ENCODE data around the gene PPP1R7.

DNA sequence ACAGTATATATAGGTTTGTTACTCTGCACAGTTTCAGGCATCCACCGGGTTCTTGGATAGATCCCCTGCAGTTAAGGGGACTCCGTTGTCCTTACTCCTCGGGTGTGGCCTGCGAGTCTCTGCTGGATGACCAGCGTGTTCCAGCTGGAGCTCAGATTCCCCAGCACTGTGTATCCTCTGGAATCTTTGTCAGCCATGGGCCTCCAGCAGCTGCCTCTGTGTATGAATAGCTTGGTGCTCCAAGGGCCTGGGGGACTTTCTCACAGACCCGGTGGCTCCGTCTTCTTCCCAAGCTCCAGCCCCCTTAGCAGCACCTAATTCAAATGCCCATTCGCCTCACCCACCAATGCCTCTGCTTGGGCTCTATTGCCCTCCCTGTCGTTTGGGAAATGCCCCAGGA is 44.5 kb downstream of the PPP1R7 start:
- TF ChIP-seq, protein P1, sequence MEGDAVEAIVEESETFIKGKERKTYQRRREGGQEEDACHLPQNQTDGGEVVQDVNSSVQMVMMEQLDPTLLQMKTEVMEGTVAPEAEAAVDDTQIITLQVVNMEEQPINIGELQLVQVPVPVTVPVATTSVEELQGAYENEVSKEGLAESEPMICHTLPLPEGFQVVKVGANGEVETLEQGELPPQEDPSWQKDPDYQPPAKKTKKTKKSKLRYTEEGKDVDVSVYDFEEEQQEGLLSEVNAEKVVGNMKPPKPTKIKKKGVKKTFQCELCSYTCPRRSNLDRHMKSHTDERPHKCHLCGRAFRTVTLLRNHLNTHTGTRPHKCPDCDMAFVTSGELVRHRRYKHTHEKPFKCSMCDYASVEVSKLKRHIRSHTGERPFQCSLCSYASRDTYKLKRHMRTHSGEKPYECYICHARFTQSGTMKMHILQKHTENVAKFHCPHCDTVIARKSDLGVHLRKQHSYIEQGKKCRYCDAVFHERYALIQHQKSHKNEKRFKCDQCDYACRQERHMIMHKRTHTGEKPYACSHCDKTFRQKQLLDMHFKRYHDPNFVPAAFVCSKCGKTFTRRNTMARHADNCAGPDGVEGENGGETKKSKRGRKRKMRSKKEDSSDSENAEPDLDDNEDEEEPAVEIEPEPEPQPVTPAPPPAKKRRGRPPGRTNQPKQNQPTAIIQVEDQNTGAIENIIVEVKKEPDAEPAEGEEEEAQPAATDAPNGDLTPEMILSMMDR (IDR thresholded peaks at IDR 0.05), result no peak
- no peak for TF ChIP-seq EZH2 (IDR thresholded peaks at IDR 0.05)

Measured in neural progenitor cell (in vitro differentiated cells).